ENCODE measurements around the gene UQCRFS1. TPM values are rescaled to one million over a fixed set of nuclear protein-coding genes. Genes with fewer than 3 reads are reported as not detected.
"Not testable (repeated sequence)": the region's sequence is repeated elsewhere in the genome, so short reads cannot be mapped to it uniquely, and the experiment has no call there.

Gene UQCRFS1
- total RNA-seq, 1 donor from 2014 or later = 24.6 TPM

- H3K4me1 Mint-ChIP-seq (ENCODE audit: low read depth) = no peaks in the 10 kb centered on the region
- peaks cover 12% of the 10 kb centered on the region for H3K27me3 Mint-ChIP-seq (ENCODE audit: low read depth)
- H3K36me3 Mint-ChIP-seq (ENCODE audit: low read depth) = no peaks in the 10 kb centered on the region
- no peak overlapping the region for H3K27ac Mint-ChIP-seq (ENCODE audit: unreplicated experiment)
- no peak for DNase-seq (ENCODE audit: low spot score)
- no peak overlapping the region for H3K4me3 Mint-ChIP-seq (ENCODE audit: unreplicated experiment)
- no peaks in the 10 kb centered on the region for H3K9me3 Mint-ChIP-seq (ENCODE audit: low read depth)
- TF ChIP-seq CTCF (IDR thresholded peaks at IDR 0.05) = peak; percentile 30
Measured at GRCh38 chr19:29259153-29259552, 46.2 kb upstream of the UQCRFS1 start.

- no peak for DNase-seq (ENCODE audit: low spot score)
- H3K4me3 Mint-ChIP-seq (ENCODE audit: unreplicated experiment) = no peak overlapping the region
- no peaks in the 10 kb centered on the region for H3K36me3 Mint-ChIP-seq (ENCODE audit: low read depth)
- no peak for TF ChIP-seq CTCF (IDR thresholded peaks at IDR 0.05)
- no peak overlapping the region for H3K27ac Mint-ChIP-seq (ENCODE audit: unreplicated experiment)
- H3K4me1 Mint-ChIP-seq (ENCODE audit: low read depth) = no peaks in the 10 kb centered on the region
- H3K27me3 Mint-ChIP-seq (ENCODE audit: low read depth) = peaks cover 19% of the 10 kb centered on the region
- no peaks in the 10 kb centered on the region for H3K9me3 Mint-ChIP-seq (ENCODE audit: low read depth)
Measured at GRCh38 chr19:29256516-29256915, 43.6 kb upstream of the UQCRFS1 start.

- Mint-ChIP-seq H3K9me3 (ENCODE audit: low read depth) (no peaks in the 10 kb centered on the region), H3K36me3 (ENCODE audit: low read depth) (no peaks in the 10 kb centered on the region), H3K27me3 (ENCODE audit: low read depth) (peaks cover 19% of the 10 kb centered on the region), H3K4me3 (ENCODE audit: unreplicated experiment) (no peak overlapping the region), H3K4me1 (ENCODE audit: low read depth) (no peaks in the 10 kb centered on the region), H3K27ac (ENCODE audit: unreplicated experiment) (no peak overlapping the region)
- TF ChIP-seq CTCF (IDR thresholded peaks at IDR 0.05) = no peak
- no peak for DNase-seq (ENCODE audit: low spot score)
Measured at GRCh38 chr19:29255912-29256311, 43.0 kb upstream of the UQCRFS1 start.

- Mint-ChIP-seq H3K9me3 (ENCODE audit: low read depth) (no peaks in the 10 kb centered on the region), H3K36me3 (ENCODE audit: low read depth) (no peaks in the 10 kb centered on the region), H3K27me3 (ENCODE audit: low read depth) (peaks cover 21% of the 10 kb centered on the region), H3K27ac (ENCODE audit: unreplicated experiment) (no peak overlapping the region), H3K4me3 (ENCODE audit: unreplicated experiment) (no peak overlapping the region), H3K4me1 (ENCODE audit: low read depth) (no peaks in the 10 kb centered on the region)
- no peak for TF ChIP-seq CTCF (IDR thresholded peaks at IDR 0.05)
- no peak for DNase-seq (ENCODE audit: low spot score)
Measured at GRCh38 chr19:29255006-29255405, 42.1 kb upstream of the UQCRFS1 start.

- DNase-seq (ENCODE audit: low spot score); H3K27ac Mint-ChIP-seq (ENCODE audit: unreplicated experiment); H3K36me3 Mint-ChIP-seq (ENCODE audit: low read depth); H3K4me1 Mint-ChIP-seq (ENCODE audit: low read depth); H3K4me3 Mint-ChIP-seq (ENCODE audit: unreplicated experiment); H3K9me3 Mint-ChIP-seq (ENCODE audit: low read depth): not testable (repeated sequence)
- peaks cover 28% of the 10 kb centered on the region for H3K27me3 Mint-ChIP-seq (ENCODE audit: low read depth)
Measured at GRCh38 chr19:29249798-29250197, 36.8 kb upstream of the UQCRFS1 start.

- H3K4me1 Mint-ChIP-seq (ENCODE audit: low read depth) = no peaks in the 10 kb centered on the region
- H3K9me3 Mint-ChIP-seq (ENCODE audit: low read depth) = no peaks in the 10 kb centered on the region
- no peak for TF ChIP-seq CTCF (IDR thresholded peaks at IDR 0.05)
- H3K27ac Mint-ChIP-seq (ENCODE audit: unreplicated experiment) = no peak overlapping the region
- peaks cover 20% of the 10 kb centered on the region for H3K27me3 Mint-ChIP-seq (ENCODE audit: low read depth)
- H3K36me3 Mint-ChIP-seq (ENCODE audit: low read depth) = no peaks in the 10 kb centered on the region
- no peak overlapping the region for H3K4me3 Mint-ChIP-seq (ENCODE audit: unreplicated experiment)
- DNase-seq (ENCODE audit: low spot score) = no peak
Measured at GRCh38 chr19:29248332-29248844, 35.4 kb upstream of the UQCRFS1 start.

Data from chondrocyte (in vitro differentiated cells).